T-helper 2 cell treated with Interferon-gamma antibody and Interleukin-4, amounts not matched to agents 5 μg/mL and 100 μg/mL, for 36 hours (primary cell): ENCODE measurements around the gene ENPP6.

Experiments
- DNase-seq: peaks from one replicate; pipeline ENCODE4 v3.0.0; 2021; ENCODE audit warnings: low spot score
- H3K27ac Mint-ChIP-seq: one replicate; pipeline ENCODE4 v1.8.0; 2021; ENCODE audit warnings: mild to moderate bottlenecking, mixed read lengths
- H3K27me3 Mint-ChIP-seq: one replicate; pipeline ENCODE4 v1.8.0; 2021; ENCODE audit warnings: low read depth, mixed read lengths
- H3K36me3 Mint-ChIP-seq: one replicate; pipeline ENCODE4 v1.8.0; 2021; ENCODE audit warnings: low read depth, mixed read lengths
- H3K4me1 Mint-ChIP-seq: one replicate; pipeline ENCODE4 v1.8.0; 2021; ENCODE audit warnings: low read depth, mixed read lengths
- H3K4me3 Mint-ChIP-seq: one replicate; pipeline ENCODE4 v1.8.0; 2022; ENCODE audit warnings: mild to moderate bottlenecking, moderate library complexity, mixed read lengths
- H3K9me3 Mint-ChIP-seq: one replicate; pipeline ENCODE4 v1.8.0; 2021; ENCODE audit warnings: mixed read lengths

Gene ENPP6

DNA sequence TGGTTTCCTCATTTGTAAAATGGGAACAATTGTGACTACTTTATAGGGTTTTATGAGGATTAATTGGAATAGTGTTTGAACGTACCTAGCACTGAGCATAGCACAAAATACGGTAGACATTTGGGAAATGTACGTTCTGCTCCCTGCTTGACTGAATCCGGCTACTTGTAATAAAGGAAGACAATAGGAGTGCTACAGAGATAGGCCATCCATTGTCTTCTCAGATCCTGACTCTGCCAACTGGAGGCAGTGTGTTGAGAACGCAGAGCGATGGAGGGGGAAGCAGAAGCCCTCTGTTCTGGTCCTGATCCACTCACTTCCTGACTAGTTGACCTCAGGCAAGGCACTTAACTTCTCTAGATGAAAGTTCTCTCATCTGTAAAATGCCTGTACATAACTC, 26.4 kb downstream of the ENPP6 start:
- no peak overlapping the region for H3K4me3 Mint-ChIP-seq
- H3K36me3 Mint-ChIP-seq = no peaks in the 10 kb centered on the region

DNA sequence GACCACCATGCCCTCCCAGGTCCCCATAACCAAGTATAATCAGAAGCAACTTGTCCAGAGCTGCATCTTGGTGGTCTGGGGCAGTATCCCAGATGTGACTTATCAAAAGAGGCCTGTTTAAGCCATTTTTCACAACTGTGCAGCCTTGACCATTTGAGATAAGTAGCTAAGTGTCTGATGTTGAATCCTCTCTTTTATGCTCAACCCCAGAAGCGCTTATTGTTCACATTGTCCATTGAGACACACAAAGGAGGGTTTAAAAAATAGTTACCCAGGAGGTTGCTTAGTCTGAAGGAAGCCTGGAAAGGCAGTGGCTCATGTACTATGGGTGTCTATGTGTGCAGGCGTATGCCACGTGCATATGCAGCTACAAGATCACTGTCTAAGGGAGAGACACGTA, 27.0 kb downstream of the ENPP6 start:
- H3K36me3 Mint-ChIP-seq = no peaks in the 10 kb centered on the region
- DNase-seq = no peak
- H3K9me3 Mint-ChIP-seq = no peaks in the 10 kb centered on the region
- peaks cover 10% of the 10 kb centered on the region for H3K27me3 Mint-ChIP-seq
- H3K4me1 Mint-ChIP-seq = no peaks in the 10 kb centered on the region
- no peak overlapping the region for H3K4me3 Mint-ChIP-seq
- no peak overlapping the region for H3K27ac Mint-ChIP-seq

More for the DNA sequence above, 26.4 kb downstream of the ENPP6 start:
- H3K9me3 Mint-ChIP-seq = no peaks in the 10 kb centered on the region
- no peak overlapping the region for H3K27ac Mint-ChIP-seq
- DNase-seq = no peak
- H3K4me1 Mint-ChIP-seq = no peaks in the 10 kb centered on the region
- peaks cover 13% of the 10 kb centered on the region for H3K27me3 Mint-ChIP-seq

DNA sequence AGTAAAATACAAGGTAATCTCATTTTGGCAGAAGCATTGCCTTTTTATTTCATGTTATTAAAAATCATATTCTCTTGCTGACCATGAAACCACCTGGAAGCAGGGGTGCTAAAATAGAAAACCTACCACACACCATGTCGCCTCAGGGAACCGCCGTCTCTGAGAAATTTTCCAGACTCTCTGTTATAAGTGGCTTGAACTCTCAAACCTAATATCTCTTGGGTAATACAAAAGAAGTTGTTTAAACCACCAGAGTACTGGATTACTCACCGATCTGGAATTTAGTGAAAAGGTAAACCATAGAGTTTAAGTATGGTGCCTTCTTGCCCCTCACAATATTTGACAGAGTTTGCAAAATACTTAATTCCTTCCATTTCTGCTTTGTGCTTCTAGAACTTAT, 27.7 kb downstream of the ENPP6 start:
- Mint-ChIP-seq H3K4me1 (no peaks in the 10 kb centered on the region), H3K36me3 (no peaks in the 10 kb centered on the region), H3K9me3 (no peaks in the 10 kb centered on the region), H3K27me3 (peaks cover 5% of the 10 kb centered on the region), H3K4me3 (no peak overlapping the region), H3K27ac (no peak overlapping the region)
- no peak for DNase-seq

DNA sequence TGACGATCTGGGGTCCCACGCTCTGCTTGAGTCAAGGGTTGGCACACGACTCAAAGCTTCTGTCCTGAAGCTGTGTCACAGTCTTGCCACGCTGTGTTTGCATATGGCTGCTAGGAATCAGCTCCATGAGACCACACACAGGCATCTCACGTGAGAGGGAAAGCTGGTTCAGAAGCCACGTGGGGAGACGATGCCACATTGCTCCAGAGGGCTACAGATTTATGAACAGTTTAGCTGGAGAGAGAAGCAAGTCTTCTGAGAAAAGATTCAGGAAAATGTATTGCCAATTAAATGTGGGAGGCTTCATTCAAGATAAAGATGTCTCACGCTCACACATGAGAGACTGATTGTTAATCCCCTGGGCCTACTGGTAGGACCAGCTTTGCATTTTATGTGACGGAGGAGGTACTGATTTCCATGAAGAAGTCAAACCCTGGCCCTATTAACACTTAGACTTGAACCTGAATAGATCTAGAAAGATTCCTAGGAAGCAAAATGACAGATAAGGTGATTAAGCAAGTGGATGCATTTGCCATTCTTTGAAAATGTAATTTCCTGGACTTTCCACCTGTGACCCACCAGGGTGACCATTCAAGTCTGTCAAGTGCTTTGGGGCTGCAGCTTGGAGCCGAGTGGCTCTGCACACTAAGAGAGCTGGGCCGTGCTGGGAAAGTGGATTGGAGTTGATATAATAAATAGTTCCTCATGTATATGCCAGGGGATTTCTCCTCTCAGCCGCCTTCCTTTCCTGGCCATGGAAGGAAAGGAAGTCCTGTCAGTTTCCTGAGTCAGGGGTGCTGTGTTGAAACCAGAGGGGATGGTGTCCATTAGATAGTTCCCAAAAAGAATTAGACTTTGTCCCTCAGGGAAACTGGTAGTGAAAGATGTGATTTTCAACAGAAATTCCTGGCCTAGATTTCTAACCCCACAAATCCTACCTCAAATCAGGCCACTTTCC, 29.0 kb downstream of the ENPP6 start:
- Mint-ChIP-seq H3K36me3 (no peaks in the 10 kb centered on the region), H3K4me3 (no peak overlapping the region), H3K9me3 (no peaks in the 10 kb centered on the region), H3K27me3 (peaks cover 5% of the 10 kb centered on the region), H3K27ac (no peak overlapping the region), H3K4me1 (no peaks in the 10 kb centered on the region)
- no peak for DNase-seq

DNA sequence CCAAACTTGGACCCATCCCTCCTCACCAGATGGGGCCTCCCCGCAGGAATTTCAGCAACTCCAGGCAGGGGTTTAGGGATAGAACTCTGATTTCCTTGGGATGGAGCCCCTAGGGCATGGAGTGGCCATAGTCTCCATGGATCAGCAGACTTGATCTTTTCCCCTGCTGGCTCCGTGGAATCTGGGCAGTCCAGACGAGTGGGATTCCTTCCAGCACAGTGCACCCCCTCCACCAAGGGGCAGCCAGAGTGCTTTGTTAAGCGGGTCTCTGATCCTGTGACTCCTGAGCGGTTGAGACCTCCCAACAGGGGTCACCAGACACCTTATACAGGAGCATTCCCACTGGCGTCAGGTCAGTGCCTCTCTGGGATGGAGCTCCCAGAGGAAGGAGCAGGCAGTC, 40.4 kb downstream of the ENPP6 start:
- H3K4me1 Mint-ChIP-seq = no peaks in the 10 kb centered on the region
- H3K36me3 Mint-ChIP-seq = peaks cover 3% of the 10 kb centered on the region
- peaks cover 15% of the 10 kb centered on the region for H3K27me3 Mint-ChIP-seq
- H3K4me3 Mint-ChIP-seq = no peak overlapping the region
- H3K27ac Mint-ChIP-seq = no peak overlapping the region
- no peak for DNase-seq
- H3K9me3 Mint-ChIP-seq = peaks cover 18% of the 10 kb centered on the region

DNA sequence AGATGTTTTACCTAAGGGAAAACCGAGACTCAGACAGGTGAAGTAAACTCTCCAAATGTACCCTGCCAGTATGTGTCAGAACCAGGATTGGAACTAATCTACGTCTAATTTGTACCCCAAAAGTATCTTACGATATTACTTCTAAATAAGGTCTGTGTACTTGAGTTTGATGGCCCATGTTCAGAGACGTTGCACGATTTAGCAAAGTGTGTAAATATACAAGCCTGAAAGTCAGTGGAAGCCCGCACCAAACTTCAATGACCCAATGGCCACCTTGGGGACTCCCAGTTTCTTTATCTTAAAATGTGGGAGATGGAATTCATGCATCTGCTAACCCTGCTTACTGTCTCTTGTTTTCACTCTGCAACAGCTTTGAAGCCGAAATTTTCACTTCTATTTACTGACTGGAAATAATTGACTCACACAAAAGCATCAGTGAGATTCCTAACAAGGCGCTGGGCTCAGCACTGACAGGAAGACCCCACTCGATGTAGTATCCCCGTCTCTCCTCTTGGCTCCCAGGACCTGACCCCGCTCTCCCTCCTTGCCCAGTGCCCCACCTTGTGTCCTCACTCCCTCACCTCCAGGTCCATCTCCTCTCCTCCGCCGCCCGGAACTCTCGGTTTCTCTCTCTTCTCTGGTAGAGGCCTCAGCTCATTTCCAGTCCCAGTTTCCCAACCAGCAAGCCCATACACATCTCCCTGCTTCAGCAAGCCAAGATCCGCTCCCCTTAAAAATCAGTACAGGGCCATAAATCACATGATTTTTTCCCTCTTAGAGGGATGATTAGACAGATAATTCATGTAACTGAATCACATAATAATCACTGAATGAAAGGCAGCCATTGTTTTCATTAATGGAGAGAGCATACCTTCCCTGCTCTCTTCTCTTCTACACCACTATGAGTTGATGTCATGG, 42.8 kb downstream of the ENPP6 start:
- Mint-ChIP-seq H3K27ac (no peak overlapping the region), H3K4me1 (peaks cover 2% of the 10 kb centered on the region), H3K27me3 (peaks cover 9% of the 10 kb centered on the region), H3K4me3 (no peak overlapping the region), H3K36me3 (peaks cover 3% of the 10 kb centered on the region), H3K9me3 (peaks cover 11% of the 10 kb centered on the region)
- DNase-seq = no peak

DNA sequence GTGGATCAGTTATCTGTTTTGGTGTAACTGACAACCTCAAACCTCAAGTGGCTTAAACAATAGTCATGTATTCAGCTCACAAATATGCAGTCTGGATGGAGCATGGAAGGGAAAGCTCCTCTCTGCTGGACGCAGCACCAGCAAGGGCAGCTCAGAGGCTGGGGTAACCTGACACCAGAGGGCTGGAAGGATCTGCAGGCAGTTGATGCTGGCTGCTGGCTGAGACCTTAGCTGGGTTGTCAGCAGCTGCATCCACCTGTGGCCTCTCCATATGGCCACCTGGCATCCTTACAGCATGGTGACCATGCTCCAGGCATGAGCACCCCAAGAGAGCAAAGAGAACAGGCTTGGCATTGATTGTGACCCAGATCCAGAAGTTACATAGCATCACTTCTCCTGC, 46.7 kb downstream of the ENPP6 start:
- H3K27ac Mint-ChIP-seq = no peak overlapping the region
- DNase-seq = no peak
- no peaks in the 10 kb centered on the region for H3K36me3 Mint-ChIP-seq
- peaks cover 8% of the 10 kb centered on the region for H3K4me1 Mint-ChIP-seq
- H3K27me3 Mint-ChIP-seq = peaks cover 23% of the 10 kb centered on the region
- no peaks in the 10 kb centered on the region for H3K9me3 Mint-ChIP-seq
- no peak overlapping the region for H3K4me3 Mint-ChIP-seq

DNA sequence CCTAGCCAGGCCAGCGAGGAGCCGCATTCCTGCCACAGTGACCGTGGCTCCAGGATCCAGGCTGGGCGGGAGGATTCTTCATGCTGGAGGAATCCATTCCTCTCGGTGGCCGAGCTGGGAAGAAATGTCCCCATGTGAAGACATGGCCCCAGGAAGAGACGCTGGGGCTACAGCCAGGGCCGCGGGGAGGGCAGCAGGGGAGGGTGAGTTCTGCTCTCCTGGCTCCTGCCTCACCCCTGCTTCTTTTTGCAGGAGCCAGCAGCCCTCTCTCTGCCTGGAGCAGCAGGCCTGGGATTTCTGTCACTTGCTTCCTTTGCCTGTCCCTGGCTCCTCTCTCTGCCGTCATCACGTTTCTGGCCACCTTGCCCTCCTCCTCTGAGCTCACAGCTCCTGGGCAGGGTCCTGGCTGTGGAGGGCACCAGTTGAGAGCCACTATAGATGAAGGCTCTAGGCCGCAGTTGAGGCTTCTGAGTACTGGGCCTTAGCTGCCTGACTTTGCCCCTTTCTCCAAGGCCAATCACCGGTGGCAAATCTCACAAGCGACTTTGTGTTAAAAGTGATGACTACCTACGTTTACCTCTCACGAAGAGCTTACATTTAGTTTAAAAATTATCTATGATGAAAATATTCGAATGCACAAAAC, 48.3 kb downstream of the ENPP6 start:
- H3K27ac Mint-ChIP-seq = no peak overlapping the region
- no peaks in the 10 kb centered on the region for H3K36me3 Mint-ChIP-seq
- H3K4me3 Mint-ChIP-seq = no peak overlapping the region
- H3K4me1 Mint-ChIP-seq = peaks cover 8% of the 10 kb centered on the region
- no peak for DNase-seq
- H3K27me3 Mint-ChIP-seq = peaks cover 37% of the 10 kb centered on the region
- H3K9me3 Mint-ChIP-seq = no peaks in the 10 kb centered on the region

DNA sequence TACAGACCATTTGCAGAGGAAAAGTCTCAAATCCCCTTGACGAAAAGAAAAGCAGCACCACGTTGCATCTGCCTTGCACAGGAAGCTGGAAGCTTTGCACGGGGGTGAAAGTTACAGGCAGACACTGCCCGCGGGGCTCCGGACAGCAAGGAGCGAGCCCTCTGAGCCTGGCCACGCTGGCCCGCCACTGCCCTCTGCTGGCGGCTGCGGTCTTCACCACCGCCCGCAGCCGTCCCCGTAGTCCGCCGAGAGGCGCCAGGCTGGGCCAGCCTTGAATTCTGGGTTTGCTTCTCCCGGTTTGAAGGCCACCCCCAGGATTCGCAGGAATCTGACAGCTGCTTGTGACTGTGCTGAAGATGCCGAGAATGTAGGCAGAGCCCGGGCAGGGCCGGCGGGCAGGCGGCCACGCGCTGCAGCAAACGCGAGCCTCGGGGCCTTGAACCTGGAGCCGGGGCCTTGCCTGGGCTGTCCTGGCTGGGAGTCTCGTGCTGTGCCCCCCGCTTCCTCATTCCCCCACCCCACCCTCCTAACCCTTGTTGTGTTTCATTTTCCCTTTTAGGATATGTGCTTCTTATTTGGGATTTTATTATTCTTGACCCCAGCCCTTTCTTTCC, 49.2 kb downstream of the ENPP6 start:
- H3K4me3 Mint-ChIP-seq = no peak overlapping the region
- no peak overlapping the region for H3K27ac Mint-ChIP-seq
- H3K9me3 Mint-ChIP-seq = no peaks in the 10 kb centered on the region
- H3K27me3 Mint-ChIP-seq = peaks cover 36% of the 10 kb centered on the region
- no peaks in the 10 kb centered on the region for H3K36me3 Mint-ChIP-seq
- peaks cover 8% of the 10 kb centered on the region for H3K4me1 Mint-ChIP-seq
- DNase-seq = peak; percentile 45

DNA sequence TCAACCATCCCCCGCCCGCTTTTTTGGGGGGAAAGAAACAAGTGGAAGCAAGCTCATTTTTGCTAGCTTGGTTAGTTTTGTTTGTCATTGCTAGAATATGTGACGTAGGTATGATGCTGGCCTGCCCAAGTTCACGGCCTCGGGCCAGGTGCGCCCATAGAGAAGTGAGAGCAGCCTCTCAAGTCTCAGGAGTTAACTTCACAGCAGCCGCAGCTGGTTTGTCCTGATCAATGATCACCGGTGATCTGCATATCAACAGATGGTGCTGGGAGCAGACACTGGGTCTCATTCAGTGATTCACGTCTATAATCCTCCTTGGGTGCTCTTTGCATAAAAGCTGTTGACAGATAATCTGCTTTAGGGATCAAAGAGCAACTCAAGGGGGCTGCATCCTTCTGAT, 50.1 kb downstream of the ENPP6 start:
- H3K4me3 Mint-ChIP-seq = no peak overlapping the region

DNA sequence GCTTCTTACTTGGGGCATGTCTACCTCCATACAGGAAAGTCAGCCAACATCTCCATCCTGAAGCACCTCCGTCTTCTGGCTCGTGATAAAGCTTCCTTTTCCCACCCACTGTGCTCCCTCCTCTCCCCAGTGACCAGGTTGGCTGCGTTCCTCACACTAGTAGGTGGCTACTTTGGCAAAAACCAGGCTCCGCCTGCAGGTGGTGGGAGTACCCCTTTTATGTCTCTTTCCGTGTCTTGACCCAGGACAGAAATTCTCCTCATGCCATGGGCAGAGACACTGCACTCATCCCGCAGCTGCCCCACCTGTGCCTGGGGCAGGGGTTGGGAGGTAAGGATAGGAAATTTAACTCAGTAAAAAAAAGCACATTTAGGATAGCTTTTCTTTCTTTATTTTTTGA, 50.9 kb downstream of the ENPP6 start:
- no peak overlapping the region for H3K4me3 Mint-ChIP-seq
- peaks cover 41% of the 10 kb centered on the region for H3K27me3 Mint-ChIP-seq
- DNase-seq = no peak
- H3K36me3 Mint-ChIP-seq = no peaks in the 10 kb centered on the region
- no peak overlapping the region for H3K27ac Mint-ChIP-seq
- peaks cover 8% of the 10 kb centered on the region for H3K4me1 Mint-ChIP-seq
- H3K9me3 Mint-ChIP-seq = no peaks in the 10 kb centered on the region

More for the DNA sequence above, 50.1 kb downstream of the ENPP6 start:
- peaks cover 8% of the 10 kb centered on the region for H3K4me1 Mint-ChIP-seq
- no peak overlapping the region for H3K27ac Mint-ChIP-seq
- no peaks in the 10 kb centered on the region for H3K36me3 Mint-ChIP-seq
- H3K27me3 Mint-ChIP-seq = peaks cover 36% of the 10 kb centered on the region
- no peak for DNase-seq
- no peaks in the 10 kb centered on the region for H3K9me3 Mint-ChIP-seq

DNA sequence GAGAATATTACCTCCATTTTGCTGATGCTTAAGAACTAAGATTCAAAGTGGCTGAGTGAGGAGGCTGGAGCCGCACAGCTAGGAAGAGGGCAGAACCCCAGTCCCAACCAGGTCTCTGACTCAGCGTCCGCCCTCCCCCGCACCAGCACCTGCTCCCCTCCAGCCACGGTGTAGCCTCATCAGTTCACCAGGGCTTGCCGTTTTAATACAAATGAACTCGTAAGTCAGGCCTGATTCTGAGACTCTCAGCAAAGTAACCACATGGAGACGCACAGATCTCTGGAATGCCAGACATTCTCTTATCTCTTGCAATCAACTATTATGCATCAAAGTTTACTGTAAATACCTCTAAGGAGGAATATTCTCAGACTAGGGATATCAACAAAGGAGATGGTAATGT, 52.4 kb downstream of the ENPP6 start:
- Mint-ChIP-seq H3K4me3 (no peak overlapping the region), H3K36me3 (no peaks in the 10 kb centered on the region), H3K27me3 (peaks cover 50% of the 10 kb centered on the region), H3K27ac (no peak overlapping the region), H3K9me3 (no peaks in the 10 kb centered on the region), H3K4me1 (peaks cover 5% of the 10 kb centered on the region)
- DNase-seq = no peak

DNA sequence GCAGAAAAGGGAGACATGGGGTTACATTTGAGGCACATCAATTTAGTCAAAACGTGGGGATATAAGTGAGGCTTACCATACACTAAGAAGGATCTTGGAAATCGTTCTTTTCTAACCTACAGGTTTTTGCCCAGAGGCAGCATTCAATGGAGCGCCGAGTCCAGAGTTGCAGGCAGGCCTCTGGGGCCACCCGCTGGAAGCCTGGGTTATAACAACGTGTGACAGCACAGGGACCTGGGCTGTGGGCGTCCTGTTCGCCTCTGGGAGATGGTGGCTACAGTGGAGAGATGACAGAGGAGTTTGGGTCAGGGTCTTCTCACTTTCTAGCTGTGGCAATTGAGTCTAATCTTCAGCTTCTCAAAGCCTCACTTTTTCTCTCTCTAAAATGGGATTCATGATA, 53.9 kb downstream of the ENPP6 start:
- DNase-seq = no peak
- Mint-ChIP-seq H3K4me1 (peaks cover 3% of the 10 kb centered on the region), H3K27me3 (peaks cover 55% of the 10 kb centered on the region), H3K4me3 (no peak overlapping the region), H3K36me3 (no peaks in the 10 kb centered on the region), H3K9me3 (no peaks in the 10 kb centered on the region), H3K27ac (no peak overlapping the region)
